GM19328 (cell line): Measurements from ENCODE around the gene MAPKAPK5.
"Not testable (repeated sequence)": the region's sequence is repeated elsewhere in the genome, so short reads cannot be mapped to it uniquely, and the experiment has no call there.

ENCODE experiments used
- ATAC-seq: cut with Tn5 transposase; IDR thresholded peaks from one replicate; pipeline ENCODE4 v1.9.1; 2021; ENCODE audit warnings: mild to moderate bottlenecking, moderate library complexity; ENCODE audit not compliant: unreplicated experiment

Gene MAPKAPK5

GRCh38 chr12:111841750-111842555 lies at the start of gene MAPKAPK5:
Gene MAPKAPK5, plus strand, starts transcription at chr12:111842228. Its CDS starts 506 bp downstream, at chr12:111842734.
- peak; percentile 80 for ATAC-seq

- no peak for ATAC-seq
These were observed 49.2 kb upstream of the MAPKAPK5 start for GRCh38 chr12:111792856-111793235.

- ATAC-seq = no peak
These were observed 43.8 kb upstream of the MAPKAPK5 start for GRCh38 chr12:111798182-111798581.

- no peak for ATAC-seq
These were observed 42.3 kb upstream of the MAPKAPK5 start for GRCh38 chr12:111799758-111800157.

GRCh38 chr12:111803038-111803626 lies 38.9 kb upstream of the MAPKAPK5 start:
- ATAC-seq = no peak

- no peak for ATAC-seq
These were observed 38.2 kb upstream of the MAPKAPK5 start for GRCh38 chr12:111803851-111804250.

GRCh38 chr12:111806304-111806703 lies 35.7 kb upstream of the MAPKAPK5 start:
- ATAC-seq = no peak

- no peak for ATAC-seq
These were observed 34.8 kb upstream of the MAPKAPK5 start for GRCh38 chr12:111807232-111807631.

GRCh38 chr12:111812881-111813741 lies 28.9 kb upstream of the MAPKAPK5 start:
- no peak for ATAC-seq

- no peak for ATAC-seq
These were observed 25.9 kb upstream of the MAPKAPK5 start for GRCh38 chr12:111816065-111816615.

- ATAC-seq = not testable (repeated sequence)
These were observed 25.1 kb upstream of the MAPKAPK5 start for GRCh38 chr12:111816898-111817297.

- no peak for ATAC-seq
These were observed 23.7 kb upstream of the MAPKAPK5 start for GRCh38 chr12:111818340-111818739.

- ATAC-seq = no peak
These were observed 22.6 kb upstream of the MAPKAPK5 start for GRCh38 chr12:111819191-111820158.

GRCh38 chr12:111820828-111821227 lies 21.2 kb upstream of the MAPKAPK5 start:
- ATAC-seq = not testable (repeated sequence)

- no peak for ATAC-seq
These were observed 19.1 kb upstream of the MAPKAPK5 start for GRCh38 chr12:111822886-111823285.

- no peak for ATAC-seq
These were observed 18.1 kb upstream of the MAPKAPK5 start for GRCh38 chr12:111823891-111824290.

- not testable (repeated sequence) for ATAC-seq
These were observed 17.7 kb upstream of the MAPKAPK5 start for GRCh38 chr12:111824312-111824711.

- no peak for ATAC-seq
These were observed 16.5 kb upstream of the MAPKAPK5 start for GRCh38 chr12:111825509-111825908.

GRCh38 chr12:111826316-111826715 lies 15.7 kb upstream of the MAPKAPK5 start:
- no peak for ATAC-seq

GRCh38 chr12:111826992-111827391 lies 15.0 kb upstream of the MAPKAPK5 start:
- ATAC-seq = no peak
